ENCODE results near the gene HOXA11.

HOXA11 gene

GRCh38 chr7:27185013-27185853, at the start of gene HOXA11:
Gene HOXA11 (minus strand): TSS chr7:27185232. CDS start chr7:27185144, 88 bp downstream.
- DNase-seq (ENCODE audit: low read depth in 3 of 3, low spot score in 1 of 3): no peak

DNA sequence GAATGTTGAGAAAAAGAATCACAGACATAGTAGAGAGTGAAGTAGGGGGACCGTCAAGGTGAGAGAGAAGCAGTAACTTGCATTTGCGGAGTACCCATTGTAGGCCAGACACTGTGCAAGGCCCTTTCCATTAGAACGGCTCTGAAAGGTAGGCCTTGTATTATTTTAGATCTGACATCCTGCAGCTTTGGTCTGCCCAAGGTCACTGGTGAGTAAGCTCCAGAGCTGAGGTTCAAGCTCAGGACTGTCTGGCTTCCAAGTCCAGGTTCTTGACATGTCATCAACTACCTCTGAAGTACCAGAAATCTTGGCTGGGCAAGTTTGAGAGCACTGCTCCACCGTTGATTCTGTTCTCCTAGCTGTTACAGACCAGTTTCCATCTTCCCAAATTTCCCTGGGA, 44.4 kb upstream of the HOXA11 start:
- DNase-seq (ENCODE audit: low read depth in 3 of 3, low spot score in 1 of 3): no peak

DNA sequence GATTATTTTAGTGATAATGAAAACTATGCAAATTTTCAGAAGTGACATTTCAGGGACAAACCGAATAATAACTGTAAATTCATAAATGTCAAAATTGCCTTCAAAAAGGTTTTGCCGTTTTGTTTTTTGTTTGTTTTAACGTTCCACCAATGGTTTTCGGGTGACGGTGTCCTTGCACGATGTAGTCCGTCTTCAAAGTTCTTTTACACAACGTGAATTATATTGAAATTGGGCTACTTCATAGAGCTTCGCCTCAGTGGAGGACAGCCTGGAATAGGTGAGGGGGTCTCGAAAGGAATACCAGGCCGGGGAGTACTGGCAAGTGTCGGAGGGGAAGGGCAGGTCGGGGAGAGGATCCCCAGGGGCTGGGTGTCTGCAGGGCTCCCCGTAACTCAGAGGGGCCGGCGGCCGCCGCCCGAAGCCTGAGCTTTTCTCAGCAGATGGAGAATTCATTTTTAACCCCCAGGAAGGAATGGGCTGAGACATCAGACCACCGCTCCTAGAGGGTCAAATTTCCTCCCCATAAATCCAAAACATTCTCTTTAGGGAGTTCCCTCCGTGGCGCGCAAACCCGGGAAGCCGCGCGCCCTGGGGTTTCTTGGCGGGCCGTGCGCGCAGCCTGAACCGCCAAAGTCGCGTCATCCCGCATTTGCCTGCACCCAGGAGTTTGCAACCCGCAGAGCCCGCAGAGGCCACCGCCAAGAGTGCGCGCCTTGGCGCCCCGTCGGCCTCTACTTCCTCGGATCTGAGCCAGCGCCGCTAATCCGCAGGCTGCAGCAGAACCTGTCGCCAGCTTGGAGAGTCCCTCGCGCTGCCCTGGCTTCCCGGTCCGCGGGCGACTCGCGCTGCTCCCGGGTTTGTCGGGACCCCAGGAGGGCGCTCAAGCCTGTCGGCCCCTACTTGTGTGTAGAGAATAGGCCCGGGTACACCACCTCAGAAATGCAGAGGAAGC, 40.2 kb upstream of the HOXA11 start:
- no peak for DNase-seq (ENCODE audit: low read depth in 3 of 3, low spot score in 1 of 3)

- no peak for DNase-seq (ENCODE audit: low read depth in 3 of 3, low spot score in 1 of 3)
Observed at GRCh38 chr7:27223941-27224575, 39.0 kb upstream of the HOXA11 start.

- no peak for DNase-seq (ENCODE audit: low read depth in 3 of 3, low spot score in 1 of 3)
Observed at GRCh38 chr7:27221201-27221797, 36.3 kb upstream of the HOXA11 start.

DNA sequence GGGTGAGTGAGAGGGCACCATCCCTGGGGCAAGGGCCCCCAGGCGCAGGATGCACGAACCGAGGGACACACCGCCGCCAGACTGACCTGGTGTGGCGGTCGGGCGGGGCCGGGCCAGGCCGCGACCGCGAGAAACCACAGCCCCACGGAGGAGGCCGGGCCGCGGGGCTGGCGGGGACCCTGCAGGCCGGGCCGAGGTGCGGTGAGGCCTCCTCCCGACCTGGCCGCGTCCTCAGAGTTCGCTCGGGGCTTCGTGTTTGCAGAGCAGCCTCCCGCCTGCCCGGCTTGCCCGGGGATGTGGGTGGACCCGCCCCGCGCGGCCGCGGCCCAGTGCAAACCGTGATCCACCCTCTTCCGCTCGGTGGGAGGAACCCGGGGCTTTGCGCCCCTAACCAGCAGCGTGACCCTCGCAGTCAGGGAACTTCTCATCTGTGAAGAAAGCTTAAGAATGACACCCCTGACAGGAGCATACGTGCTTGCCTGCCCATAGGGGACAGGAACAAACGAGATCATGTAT, 35.5 kb upstream of the HOXA11 start:
- DNase-seq (ENCODE audit: low read depth in 3 of 3, low spot score in 1 of 3): no peak

- DNase-seq (ENCODE audit: low read depth in 3 of 3, low spot score in 1 of 3): no peak
Observed at GRCh38 chr7:27219821-27220220, 34.8 kb upstream of the HOXA11 start.

DNA sequence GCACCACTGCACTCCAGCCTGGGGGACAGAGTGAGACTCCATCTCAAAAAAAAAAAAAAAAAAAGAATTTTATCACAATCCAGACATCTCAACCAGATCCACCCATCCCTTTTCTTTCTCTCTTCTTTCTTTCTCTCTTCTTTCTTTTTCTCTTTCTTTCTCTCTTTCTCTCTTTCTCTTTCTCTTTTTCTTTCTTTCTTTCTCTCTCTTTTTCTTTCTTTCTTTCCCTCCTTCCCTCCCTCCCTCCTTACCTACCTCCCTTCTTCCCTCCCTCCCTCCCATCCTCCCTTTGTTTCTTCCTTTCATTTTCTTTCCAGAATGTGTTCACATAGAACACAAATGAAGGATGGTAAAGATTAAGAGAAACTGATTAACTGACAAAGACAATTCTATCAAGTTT, 32.9 kb upstream of the HOXA11 start:
- DNase-seq (ENCODE audit: low read depth in 3 of 3, low spot score in 1 of 3): no peak

GRCh38 chr7:27215356-27215755, 30.3 kb upstream of the HOXA11 start:
- DNase-seq (ENCODE audit: low read depth in 3 of 3, low spot score in 1 of 3): no peak

DNA sequence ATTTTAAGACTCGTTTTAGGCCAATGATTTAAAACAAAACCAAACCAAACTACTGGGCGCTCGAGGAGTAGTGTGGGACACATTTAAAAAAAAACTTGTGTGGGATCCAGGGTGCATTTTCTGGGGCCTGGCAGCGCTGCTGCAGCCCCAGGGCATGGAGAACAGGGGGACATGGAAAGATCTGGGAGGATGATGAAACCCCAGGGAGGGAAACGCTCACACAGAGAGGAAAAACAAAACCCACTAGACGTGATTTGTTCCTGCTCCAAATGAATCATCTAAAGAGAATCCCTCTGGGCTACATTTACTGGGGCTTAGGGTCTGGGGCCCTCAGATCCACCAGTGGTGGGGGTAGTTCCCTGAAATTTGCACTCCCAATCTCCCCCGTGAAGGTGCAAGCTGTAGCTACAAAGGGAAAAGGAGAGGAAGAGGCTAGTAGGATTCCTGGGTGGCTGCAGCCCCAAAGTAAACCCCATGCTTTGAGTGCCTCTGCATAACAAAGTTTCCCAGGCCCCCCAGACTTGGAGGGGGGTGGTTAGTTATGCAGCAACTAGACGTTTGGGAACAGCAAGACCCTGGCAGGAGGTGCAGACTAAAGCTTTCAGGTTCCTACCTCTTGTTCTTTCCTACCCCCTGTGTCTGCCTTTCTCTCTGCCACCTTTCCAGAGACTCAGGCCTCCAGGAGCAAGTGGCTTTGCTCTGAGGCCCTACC, 29.4 kb upstream of the HOXA11 start:
- DNase-seq (ENCODE audit: low read depth in 3 of 3, low spot score in 1 of 3): no peak

- DNase-seq (ENCODE audit: low read depth in 3 of 3, low spot score in 1 of 3): no peak
Observed at GRCh38 chr7:27213433-27214238, 28.6 kb upstream of the HOXA11 start.

- DNase-seq (ENCODE audit: low read depth in 3 of 3, low spot score in 1 of 3): no peak
Observed at GRCh38 chr7:27212497-27213432, 27.7 kb upstream of the HOXA11 start.

DNA sequence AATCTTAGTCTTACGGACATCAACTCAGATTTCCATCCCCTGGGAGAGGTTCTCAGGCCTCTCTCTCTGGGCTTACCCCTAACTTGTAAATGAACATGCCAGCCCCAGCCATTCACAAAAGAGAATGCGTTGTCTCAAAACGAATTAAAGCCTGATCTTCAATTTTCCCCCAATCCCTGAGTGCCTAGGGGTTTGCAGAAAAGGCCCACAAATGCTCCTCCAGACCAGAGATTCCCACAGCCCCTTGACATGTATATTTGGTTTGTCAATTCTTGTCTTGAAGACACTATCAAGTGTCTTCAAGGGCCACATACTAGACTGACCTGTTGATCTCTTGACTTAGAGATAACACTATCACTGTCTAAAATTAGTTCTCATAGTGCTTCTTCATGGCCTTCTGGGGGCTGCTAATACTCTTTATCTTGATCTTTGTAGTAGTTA, 26.8 kb upstream of the HOXA11 start:
- no peak for DNase-seq (ENCODE audit: low read depth in 3 of 3, low spot score in 1 of 3)

- DNase-seq (ENCODE audit: low read depth in 3 of 3, low spot score in 1 of 3): no peak
Observed at GRCh38 chr7:27211084-27211446, 26.0 kb upstream of the HOXA11 start.

DNA sequence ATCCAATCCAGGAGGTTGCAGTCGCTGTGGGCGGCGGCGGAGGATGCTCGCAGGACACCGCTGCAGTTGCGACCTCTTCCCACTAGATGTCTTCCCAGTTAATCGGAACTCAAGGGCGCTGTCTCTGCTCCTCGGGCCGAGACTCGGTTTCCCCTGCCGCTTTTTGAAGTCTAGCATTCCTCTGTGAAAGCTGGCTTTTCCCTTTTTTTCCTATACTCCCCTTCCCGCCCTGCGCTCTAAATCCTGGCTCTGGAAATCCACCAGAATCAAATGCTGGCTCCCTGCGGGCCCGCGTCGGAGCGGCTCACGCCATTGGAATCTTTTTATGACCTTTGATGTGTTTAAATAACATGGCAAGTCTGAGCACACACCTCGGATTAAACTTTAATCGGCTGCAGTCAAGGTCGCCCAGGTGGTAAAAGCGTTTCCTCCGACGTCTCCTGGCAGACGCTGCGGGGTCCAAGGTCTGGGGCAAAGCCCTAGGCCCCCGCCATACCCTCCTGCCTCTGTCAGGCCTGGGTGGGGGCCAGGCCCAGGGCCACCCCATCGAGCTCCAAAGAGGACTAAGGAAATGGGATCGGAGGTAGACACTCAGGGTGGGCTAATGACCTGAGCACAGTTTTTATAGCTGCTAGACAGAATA, 25.5 kb upstream of the HOXA11 start:
- DNase-seq (ENCODE audit: low read depth in 3 of 3, low spot score in 1 of 3): no peak

GRCh38 chr7:27209933-27210440, 25.0 kb upstream of the HOXA11 start:
- DNase-seq (ENCODE audit: low read depth in 3 of 3, low spot score in 1 of 3): no peak

GRCh38 chr7:27208998-27209397, 24.0 kb upstream of the HOXA11 start:
- no peak for DNase-seq (ENCODE audit: low read depth in 3 of 3, low spot score in 1 of 3)
